Keratinocyte (primary cell): ENCODE results near the gene RABGEF1. TPM values are rescaled to one million over a fixed set of nuclear protein-coding genes. Genes with fewer than 3 reads are reported as not detected.
"Not testable (repeated sequence)": the region's sequence is repeated elsewhere in the genome, so short reads cannot be mapped to it uniquely, and the experiment has no call there.

Experiments
- DNase-seq: peaks from one replicate; pipeline ENCODE4 v3.0.0-alpha.2; 2011; ENCODE audit warnings: low read depth, missing footprints, low spot score
- FAIRE-seq: peaks from 2 replicates; lab custom pipeline; 2011; peaks lifted over from hg19 to GRCh38; lab: Jason Lieb, UNC
- H2AFZ ChIP-seq: 2 replicates; pipeline ENCODE4 v1.6.0; 2012; ENCODE audit warnings: low read length, control low read depth, inconsistent platforms; ENCODE audit not compliant: control insufficient read depth
- H3K27ac ChIP-seq: 2 replicates; pipeline ENCODE4 v1.5.1; 2011; ENCODE audit warnings: low read length; ENCODE audit not compliant: control insufficient read depth, insufficient read depth
- H3K27me3 ChIP-seq: 3 replicates; pipeline ENCODE4 v1.6.0; 2011; ENCODE audit warnings: low read length; ENCODE audit not compliant: control insufficient read depth, insufficient read depth; ENCODE audit errors: extremely low read depth
- H3K36me3 ChIP-seq, 2 experiments: 2 replicates in 1 of 2; 3 replicates in 1 of 2; pipeline ENCODE4 v1.5.1; 2011; ENCODE audit warnings: low read length in 2 of 2, mild to moderate bottlenecking in 1 of 2; ENCODE audit not compliant: control insufficient read depth in 2 of 2, insufficient read depth in 2 of 2; ENCODE audit errors: extremely low read depth in 1 of 2
- H3K4me1 ChIP-seq: 3 replicates; pipeline ENCODE4 v1.5.1; 2011; ENCODE audit warnings: low read length; ENCODE audit not compliant: control insufficient read depth, insufficient read depth; ENCODE audit errors: extremely low read depth
- H3K4me2 ChIP-seq: 3 replicates; pipeline ENCODE4 v1.6.0; 2011; ENCODE audit warnings: low read depth, low read length; ENCODE audit not compliant: control insufficient read depth, insufficient read depth; ENCODE audit errors: extremely low read depth
- H3K4me3 ChIP-seq, 3 experiments: fragments of 200-600 bp in 1 of 3; sonication (generic) in 1 of 3; 2 replicates in 2 of 3; 3 replicates in 1 of 3; pipeline ENCODE4 v1.5.1; 2011 to 2016; ENCODE audit warnings: low read length in 3 of 3, mild to moderate bottlenecking in 3 of 3, control low read depth in 2 of 3, inconsistent platforms in 1 of 3, low read depth in 1 of 3, mixed read lengths in 1 of 3, mixed run types in 1 of 3, moderate library complexity in 1 of 3; ENCODE audit not compliant: control insufficient read depth in 2 of 3, insufficient read depth in 2 of 3; ENCODE audit errors: extremely low read depth in 1 of 3
- H3K79me2 ChIP-seq: 2 replicates; pipeline ENCODE4 v1.6.0; 2012; ENCODE audit warnings: low read length; ENCODE audit not compliant: control insufficient read depth, insufficient read depth
- H3K9ac ChIP-seq: 3 replicates; pipeline ENCODE4 v1.6.0; 2011; ENCODE audit warnings: low read length; ENCODE audit not compliant: control insufficient read depth, insufficient read depth; ENCODE audit errors: extremely low read depth
- H3K9me1 ChIP-seq: 3 replicates; pipeline ENCODE4 v1.6.0; 2011; ENCODE audit warnings: low read length; ENCODE audit not compliant: control insufficient read depth, insufficient read depth; ENCODE audit errors: extremely low read depth
- H3K9me3 ChIP-seq: 2 replicates; pipeline ENCODE4 v1.5.1; 2012; ENCODE audit warnings: low read depth, low read length; ENCODE audit not compliant: control insufficient read depth
- H4K20me1 ChIP-seq: 3 replicates; pipeline ENCODE4 v1.6.0; 2011; ENCODE audit warnings: low read length; ENCODE audit not compliant: control insufficient read depth, insufficient read depth; ENCODE audit errors: extremely low read depth
- EZH2 ChIP-seq: IDR thresholded peaks from one replicate; pipeline ENCODE4 v1.6.1; 2012; ENCODE audit warnings: inconsistent platforms, mild to moderate bottlenecking, low read length, moderate library complexity
- dilution Hi-C: fragments of 300-500 bp; cut with MboI; formaldehyde crosslinking; loops from one replicate; pipeline ENCODE4 v1.7.0; 2020; ENCODE audit warnings: low sequenced_read_pairs; ENCODE audit not compliant: extremely low pct_ligation_motif_present
- polyA plus RNA-seq, 5 experiments: library from polyadenylated mRNA; depleted of rRNA in 3 of 5; stranded (reverse) in 3 of 5; stranded (forward) in 1 of 5; unstranded in 1 of 5; fragments of >200 nt; gene quantifications; 1 replicate in 1 of 5; 2 replicates in 3 of 5; 3 replicates in 1 of 5; pipeline versions ENCODE4 v1.2.1 to v1.2.3, GENCODE V29; 2011 to 2012; ENCODE audit warnings: missing spikeins in 2 of 5, low read depth in 1 of 5, low replicate concordance in 1 of 5
- TF ChIP-seq, protein P1 (sequence below), 3 experiments: IDR thresholded peaks in 1 of 3; conservative IDR thresholded peaks in 1 of 3; optimal IDR thresholded peaks in 1 of 3; 2 replicates in 2 of 3; 3 replicates in 1 of 3; pipeline versions ENCODE3 to v1.5.1; 2011; ENCODE audit warnings: low read length in 3 of 3, mild to moderate bottlenecking in 3 of 3, moderate library complexity in 2 of 3, control low read depth in 1 of 3, inconsistent platforms in 1 of 3; ENCODE audit not compliant: insufficient read depth in 2 of 3; ENCODE audit errors: extremely low read depth in 1 of 3

RABGEF1 gene
- polyA plus RNA-seq, 1 donor (not counting 4 experiments of a cell fraction or from before 2014, with no cell fraction given), result 58.2 TPM

DNA sequence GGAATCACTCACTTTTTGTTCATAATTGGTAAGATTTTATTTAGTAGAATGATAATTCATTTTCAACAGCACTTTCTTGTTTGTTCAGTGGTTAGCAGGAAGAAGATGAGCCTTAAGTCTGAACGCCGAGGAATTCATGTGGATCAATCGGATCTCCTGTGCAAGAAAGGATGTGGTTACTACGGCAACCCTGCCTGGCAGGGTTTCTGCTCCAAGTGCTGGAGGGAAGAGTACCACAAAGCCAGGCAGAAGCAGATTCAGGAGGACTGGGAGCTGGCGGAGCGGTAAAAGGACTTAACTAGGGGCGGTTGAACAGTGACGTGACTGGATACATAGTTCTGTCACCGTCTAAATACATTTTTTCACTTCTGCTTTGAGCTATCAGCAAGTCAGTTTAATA lies 31.3 kb downstream of the RABGEF1 start:
- Histone ChIP-seq H3K9me1 (no peaks in the 10 kb centered on the region), H3K79me2 (peaks cover 55% of the 10 kb centered on the region), H3K9ac (no peak overlapping the region), H3K9me3 (no peaks in the 10 kb centered on the region), H2AFZ (no peak overlapping the region), H3K27ac (no peak overlapping the region), H4K20me1 (no peaks in the 10 kb centered on the region), H3K4me2 (no peak overlapping the region), H3K36me3 (peaks cover 9 to 19% of the 10 kb centered on the region in 2 experiments), H3K4me3 (no peak overlapping the region), H3K27me3 (no peaks in the 10 kb centered on the region), H3K4me1 (no peaks in the 10 kb centered on the region)
- FAIRE-seq, result no peak
- DNase-seq, result no peak
- dilution Hi-C loops, result no loop called here
- TF ChIP-seq EZH2, result no peak
- TF ChIP-seq, protein P1, sequence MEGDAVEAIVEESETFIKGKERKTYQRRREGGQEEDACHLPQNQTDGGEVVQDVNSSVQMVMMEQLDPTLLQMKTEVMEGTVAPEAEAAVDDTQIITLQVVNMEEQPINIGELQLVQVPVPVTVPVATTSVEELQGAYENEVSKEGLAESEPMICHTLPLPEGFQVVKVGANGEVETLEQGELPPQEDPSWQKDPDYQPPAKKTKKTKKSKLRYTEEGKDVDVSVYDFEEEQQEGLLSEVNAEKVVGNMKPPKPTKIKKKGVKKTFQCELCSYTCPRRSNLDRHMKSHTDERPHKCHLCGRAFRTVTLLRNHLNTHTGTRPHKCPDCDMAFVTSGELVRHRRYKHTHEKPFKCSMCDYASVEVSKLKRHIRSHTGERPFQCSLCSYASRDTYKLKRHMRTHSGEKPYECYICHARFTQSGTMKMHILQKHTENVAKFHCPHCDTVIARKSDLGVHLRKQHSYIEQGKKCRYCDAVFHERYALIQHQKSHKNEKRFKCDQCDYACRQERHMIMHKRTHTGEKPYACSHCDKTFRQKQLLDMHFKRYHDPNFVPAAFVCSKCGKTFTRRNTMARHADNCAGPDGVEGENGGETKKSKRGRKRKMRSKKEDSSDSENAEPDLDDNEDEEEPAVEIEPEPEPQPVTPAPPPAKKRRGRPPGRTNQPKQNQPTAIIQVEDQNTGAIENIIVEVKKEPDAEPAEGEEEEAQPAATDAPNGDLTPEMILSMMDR (optimal IDR thresholded peaks at IDR 0.05 in 1 of 3, IDR thresholded peaks at IDR 0.05 in 1 of 3, conservative IDR thresholded peaks at IDR 0.05 in 1 of 3; ENCODE audit: extremely low read depth in 1 of 3, insufficient read depth in 2 of 3, low read length in 3 of 3), result no peak

DNA sequence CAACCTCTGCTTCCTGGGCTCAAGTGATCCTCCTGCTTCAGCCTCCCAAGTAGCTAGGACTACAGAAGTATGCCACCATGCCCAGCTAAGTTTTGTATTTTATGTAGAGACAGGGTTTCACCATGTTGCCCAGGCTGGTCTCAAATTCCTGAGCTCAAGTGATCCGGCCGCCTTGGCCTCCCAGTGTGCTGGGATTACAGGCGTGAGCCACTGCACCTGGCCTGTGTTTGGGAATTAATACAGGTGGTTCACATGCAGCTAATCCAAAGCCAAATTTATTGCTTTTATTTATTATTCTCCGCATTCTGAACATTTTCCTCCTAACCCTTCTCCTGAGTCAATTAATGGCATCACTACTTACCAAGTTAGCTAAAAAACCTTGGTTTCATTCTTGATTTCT lies 33.2 kb downstream of the RABGEF1 start:
- H4K20me1 ChIP-seq, DNase-seq, H3K4me3 ChIP-seq, H3K9ac ChIP-seq, H3K27ac ChIP-seq, H3K27me3 ChIP-seq, FAIRE-seq, H3K4me1 ChIP-seq, dilution Hi-C loops, H3K9me3 ChIP-seq, H3K9me1 ChIP-seq, H3K4me2 ChIP-seq, H2AFZ ChIP-seq: not testable (repeated sequence)
- H3K36me3 ChIP-seq, result peaks cover 16 to 21% of the 10 kb centered on the region in 2 experiments
- peaks cover 41% of the 10 kb centered on the region for H3K79me2 ChIP-seq

DNA sequence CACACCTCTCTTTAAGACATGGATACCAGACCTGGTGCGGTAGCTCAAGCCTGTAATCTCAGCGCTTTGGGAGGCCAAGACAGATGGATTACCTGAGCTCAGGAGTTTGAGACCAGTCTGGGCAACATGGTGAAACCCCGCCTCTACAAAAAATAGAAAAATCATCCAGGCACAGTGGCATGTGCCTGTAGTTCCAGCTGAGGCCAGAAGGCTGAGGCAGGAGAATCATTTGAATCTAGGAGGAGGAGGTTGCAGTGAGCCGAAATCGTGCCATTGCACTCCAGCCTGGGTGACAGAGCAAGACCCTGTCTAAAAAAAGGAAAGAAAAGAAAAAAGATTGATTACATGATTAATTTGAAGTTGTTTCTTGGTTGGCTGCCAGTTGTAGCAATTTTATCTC lies 35.9 kb downstream of the RABGEF1 start:
- H3K4me3 ChIP-seq, H3K27ac ChIP-seq, H3K4me2 ChIP-seq, H2AFZ ChIP-seq, H4K20me1 ChIP-seq, DNase-seq, H3K9ac ChIP-seq, FAIRE-seq, H3K9me3 ChIP-seq, dilution Hi-C loops, H3K4me1 ChIP-seq, H3K27me3 ChIP-seq, H3K9me1 ChIP-seq: not testable (repeated sequence)
- Histone ChIP-seq H3K36me3 (peaks cover 17 to 21% of the 10 kb centered on the region in 2 experiments), H3K79me2 (peaks cover 39% of the 10 kb centered on the region)
